ENCODE data around the gene ASXL3.

- TF ChIP-seq CTCF (IDR thresholded peaks at IDR 0.05) (no peak), POLR2A (IDR thresholded peaks at IDR 0.05) (no peak)
Observed at GRCh38 chr18:33641141-33641540, 63.1 kb downstream of the ASXL3 start.
